PC-3 (cell line): ENCODE results near the gene SLC22A17. TPM values are rescaled to one million over a fixed set of nuclear protein-coding genes. Genes with fewer than 3 reads are reported as not detected.

Source experiments
- ATAC-seq: fragments of 200-7000 bp; cut with Tn5 transposase; 2 replicates; pipeline ENCODE4 v1.9.1; 2020; ENCODE audit warnings: mild to moderate bottlenecking, moderate library complexity
- BruUV-seq: library from RNA; stranded (reverse); fragments of 400-500 nt; replicated peaks from 2 replicates; lab custom pipeline; 2021; lab: Mats Ljungman, UMichigan
- CTCF ChIA-PET: fragments of 300-600 bp; sonication (Branson Sonifier 250); formaldehyde crosslinking; loops from one replicate; lab custom pipeline; 2022; ENCODE audit warnings: antibody characterized with exemption; lab: Charles Lee
- POLR2A ChIA-PET: fragments of 300-600 bp; sonication (Branson Sonifier 250); formaldehyde crosslinking; loops from one replicate; lab custom pipeline; 2022; ENCODE audit warnings: antibody characterized with exemption; ENCODE audit not compliant: unreplicated experiment; lab: Charles Lee
- DNase-seq: peaks from one replicate; pipeline ENCODE4 v3.0.0-alpha.2; 2015
- H2AFZ ChIP-seq: fragments of 300-600 bp; sonication (generic); 2 replicates; pipeline ENCODE4 v1.6.0; 2016; ENCODE audit warnings: antibody characterized with exemption, low read length
- H3F3A ChIP-seq: fragments of 300-600 bp; sonication (generic); one replicate; pipeline ENCODE4 v1.6.0; 2017; ENCODE audit warnings: antibody characterized with exemption, low read length, control low read depth, mild to moderate bottlenecking; ENCODE audit not compliant: unreplicated experiment
- H3K27ac ChIP-seq: fragments of 300-600 bp; sonication (generic); 2 replicates; pipeline ENCODE4 v1.5.1; 2016; ENCODE audit warnings: mild to moderate bottlenecking, low read length
- H3K27me3 ChIP-seq: fragments of 300-600 bp; sonication (generic); 2 replicates; pipeline ENCODE4 v1.6.1; 2016; ENCODE audit warnings: low read length, mixed read lengths
- H3K36me3 ChIP-seq: fragments of 300-600 bp; sonication (generic); 2 replicates; pipeline ENCODE4 v1.6.1; 2016; ENCODE audit warnings: low read depth, mixed run types, low read length, mixed read lengths
- H3K4me1 ChIP-seq: fragments of 300-600 bp; sonication (generic); 2 replicates; pipeline ENCODE4 v1.5.1; 2016; ENCODE audit warnings: low read length; ENCODE audit not compliant: insufficient read depth
- H3K4me2 ChIP-seq: fragments of 300-600 bp; sonication (generic); 2 replicates; pipeline ENCODE4 v1.6.0; 2016; ENCODE audit warnings: low read length
- H3K4me3 ChIP-seq: fragments of 300-600 bp; sonication (generic); 2 replicates; pipeline ENCODE4 v1.5.1; 2016; ENCODE audit warnings: mild to moderate bottlenecking, low read length, mixed read lengths
- H3K79me2 ChIP-seq: fragments of 300-600 bp; sonication (generic); 2 replicates; pipeline ENCODE4 v1.6.1; 2017; ENCODE audit warnings: low read length, mixed read lengths
- H3K9ac ChIP-seq: fragments of 300-600 bp; sonication (generic); 2 replicates; pipeline ENCODE4 v1.6.0; 2016; ENCODE audit warnings: mild to moderate bottlenecking, low read length
- H3K9me2 ChIP-seq: fragments of 300-600 bp; sonication (generic); replicated peaks from 2 replicates; pipeline ENCODE4 v1.6.1; 2016; ENCODE audit warnings: mixed run types, low read length, mixed read lengths
- H3K9me3 ChIP-seq: fragments of 300-600 bp; sonication (generic); 2 replicates; pipeline ENCODE4 v1.6.1; 2016; ENCODE audit warnings: low read length, mixed read lengths
- H4K20me1 ChIP-seq: fragments of 300-600 bp; sonication (generic); 2 replicates; pipeline ENCODE4 v1.6.1; 2016; ENCODE audit warnings: low read length, mixed read lengths
- EZH2 ChIP-seq: fragments of 300-600 bp; sonication (generic); IDR thresholded peaks from one replicate; pipeline ENCODE4 v1.6.1; 2017; ENCODE audit warnings: antibody characterized with exemption, mild to moderate bottlenecking, low read length; ENCODE audit not compliant: unreplicated experiment
- EZH2phosphoT487 ChIP-seq: fragments of 300-600 bp; sonication (generic); IDR thresholded peaks from 2 replicates; pipeline ENCODE4 v1.6.1; 2018; ENCODE audit warnings: mild to moderate bottlenecking, antibody characterized with exemption, low read length, borderline replicate concordance
- intact Hi-C: fragments of 100-400 bp; cut with micrococcal nuclease; formaldehyde crosslinking; loops from 2 replicates; pipeline ENCODE4 v1.9.0; 2023
- total RNA-seq: library from RNA; depleted of rRNA; stranded (reverse); fragments of >200 nt; gene quantifications from 2 replicates; pipeline ENCODE4 v1.2.3, GENCODE V29; 2014
- TF ChIP-seq, protein P1 (sequence below): fragments of 300-600 bp; sonication (generic); conservative IDR thresholded peaks from 2 replicates; pipeline ENCODE4 v1.5.1; 2017; ENCODE audit warnings: antibody characterized with exemption, low read depth, mild to moderate bottlenecking, low read length

Gene SLC22A17
- total RNA-seq, 1 experiment from 2014 or later, result 12.0 TPM

- peak; percentile 100 for DNase-seq
- H3K27ac ChIP-seq, result peak within 1 kb of the TSS; percentile 80
- H3K9me3 ChIP-seq, result no peaks in the 10 kb centered on the region
- intact Hi-C loops, result loop anchor here (1.0 kb wide), 3 partner anchors 15 to 148 kb away; partner anchors contain the start of genes BCL2L2 and NGDN
- TF ChIP-seq EZH2 (no peak), EZH2phosphoT487 (no peak)
- TF ChIP-seq, protein P1, sequence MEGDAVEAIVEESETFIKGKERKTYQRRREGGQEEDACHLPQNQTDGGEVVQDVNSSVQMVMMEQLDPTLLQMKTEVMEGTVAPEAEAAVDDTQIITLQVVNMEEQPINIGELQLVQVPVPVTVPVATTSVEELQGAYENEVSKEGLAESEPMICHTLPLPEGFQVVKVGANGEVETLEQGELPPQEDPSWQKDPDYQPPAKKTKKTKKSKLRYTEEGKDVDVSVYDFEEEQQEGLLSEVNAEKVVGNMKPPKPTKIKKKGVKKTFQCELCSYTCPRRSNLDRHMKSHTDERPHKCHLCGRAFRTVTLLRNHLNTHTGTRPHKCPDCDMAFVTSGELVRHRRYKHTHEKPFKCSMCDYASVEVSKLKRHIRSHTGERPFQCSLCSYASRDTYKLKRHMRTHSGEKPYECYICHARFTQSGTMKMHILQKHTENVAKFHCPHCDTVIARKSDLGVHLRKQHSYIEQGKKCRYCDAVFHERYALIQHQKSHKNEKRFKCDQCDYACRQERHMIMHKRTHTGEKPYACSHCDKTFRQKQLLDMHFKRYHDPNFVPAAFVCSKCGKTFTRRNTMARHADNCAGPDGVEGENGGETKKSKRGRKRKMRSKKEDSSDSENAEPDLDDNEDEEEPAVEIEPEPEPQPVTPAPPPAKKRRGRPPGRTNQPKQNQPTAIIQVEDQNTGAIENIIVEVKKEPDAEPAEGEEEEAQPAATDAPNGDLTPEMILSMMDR, result no peak
- ChIA-PET CTCF (interaction anchor here (0.7 to 2.1 kb wide), 4 partner anchors 20 to 656 kb away, joined by 4 to 14 read pairs (median 5); no protein-coding TSS in a partner anchor), POLR2A (interaction anchor here (0.7 to 2.0 kb wide), 7 partner anchors 14 to 820 kb away, joined by 3 to 13 read pairs (median 6); partner anchors contain the start of genes BCL2L2, EMC9, HOMEZ and PPP1R3E)
- peaks cover 17% of the 10 kb centered on the region for H3K4me1 ChIP-seq
- H3F3A ChIP-seq, result no peaks in the 10 kb centered on the region
- peaks cover 36% of the 10 kb centered on the region for H3K36me3 ChIP-seq
- H3K4me3 ChIP-seq, result peak within 1 kb of the TSS; percentile 99
- H4K20me1 ChIP-seq, result peaks cover 11% of the 10 kb centered on the region; the same call in 1 of the 2 replicates
- H3K79me2 ChIP-seq, result peaks cover 26% of the 10 kb centered on the region
- H3K27me3 ChIP-seq, result no peaks in the 10 kb centered on the region
- peak within 1 kb of the TSS; percentile 89 for H2AFZ ChIP-seq
- peak; percentile 91 for ATAC-seq
- no peaks in the 10 kb centered on the region for H3K9me2 ChIP-seq
- BruUV-seq, result TSS peak; percentile 93
- H3K4me2 ChIP-seq, result peak within 1 kb of the TSS; percentile 94
- H3K9ac ChIP-seq, result peak within 1 kb of the TSS; percentile 96
Observed at GRCh38 chr14:23320584-23321571, 31.8 kb downstream of the SLC22A17 start, which contains the start of gene PABPN1. Gene PABPN1, plus strand, starts transcription at chr14:23321457. Its CDS starts 13 bp downstream, at chr14:23321470.

GRCh38 chr14:23319746-23320583, 32.7 kb downstream of the SLC22A17 start:
- ChIA-PET POLR2A (interaction anchor here (0.7 to 2.0 kb wide), 4 partner anchors 13 to 34 kb away, joined by 3 to 16 read pairs (median 9); partner anchors contain the start of genes BCL2L2, HOMEZ and PPP1R3E), CTCF (interaction anchor here (0.6 kb wide), 1 partner anchor 24 kb away, joined by 4 read pairs; no protein-coding TSS in a partner anchor)
- H3K9me2 ChIP-seq, result no peaks in the 10 kb centered on the region
- H3K79me2 ChIP-seq, result peaks cover 26% of the 10 kb centered on the region
- H3K9me3 ChIP-seq, result no peaks in the 10 kb centered on the region
- no peak for ATAC-seq
- TF ChIP-seq EZH2, result no peak
- TF ChIP-seq, protein P1, result no peak
- TF ChIP-seq EZH2phosphoT487, result no peak
- peaks cover 11% of the 10 kb centered on the region; the same call in 1 of the 2 replicates for H4K20me1 ChIP-seq
- peak overlapping the region; percentile 63 for H3K9ac ChIP-seq
- peak overlapping the region; percentile 80 for H3K4me2 ChIP-seq
- H3F3A ChIP-seq, result no peaks in the 10 kb centered on the region
- H3K4me3 ChIP-seq, result peak overlapping the region; percentile 44
- BruUV-seq, result no TSS peak
- peaks cover 17% of the 10 kb centered on the region for H3K4me1 ChIP-seq
- H3K36me3 ChIP-seq, result peaks cover 34% of the 10 kb centered on the region
- intact Hi-C loops, result no loop called here
- DNase-seq, result no peak
- H2AFZ ChIP-seq, result peak overlapping the region; percentile 89
- H3K27me3 ChIP-seq, result no peaks in the 10 kb centered on the region
- peak overlapping the region; percentile 80 for H3K27ac ChIP-seq
